ENCODE measurements around the gene VPS4B. TPM values are rescaled to one million over a fixed set of nuclear protein-coding genes. Genes with fewer than 3 reads are reported as not detected.

VPS4B gene
- total and polyA plus RNA-seq, 3 donors from 2014 or later: 25.6 to 36.0 (median 30.9) TPM

GRCh38 chr18:63350230-63350629 is 72.0 kb downstream of the VPS4B start:
- no peak overlapping the region for H3K27ac ChIP-seq
- H3K36me3 ChIP-seq (ENCODE audit: low read depth, missing control alignments): no peaks in the 10 kb centered on the region
- no peak for TF ChIP-seq POLR2A (IDR thresholded peaks at IDR 0.05)
- TF ChIP-seq CTCF (IDR thresholded peaks at IDR 0.05): no peak
- WGBS, 2 donors: 44 to 45% methylated on average over 2 of the region's 2 CpGs
- DNase-seq: no peak
- H3K4me3 ChIP-seq: no peak overlapping the region
- peaks cover 13% of the 10 kb centered on the region for H3K4me1 ChIP-seq
- intact Hi-C loops (cut with DNase I; ENCODE audit: low total_unique reads): no loop called here
- H3K27me3 ChIP-seq: no peaks in the 10 kb centered on the region
- H3K9me3 ChIP-seq: no peaks in the 10 kb centered on the region

GRCh38 chr18:63348508-63349136 is 73.7 kb downstream of the VPS4B start:
- intact Hi-C loops (cut with DNase I; ENCODE audit: low total_unique reads): no loop called here
- H3K4me1 ChIP-seq: peaks cover 13% of the 10 kb centered on the region
- no peak overlapping the region for H3K4me3 ChIP-seq
- H3K36me3 ChIP-seq (ENCODE audit: low read depth, missing control alignments): no peaks in the 10 kb centered on the region
- H3K27ac ChIP-seq: no peak overlapping the region
- no peaks in the 10 kb centered on the region for H3K27me3 ChIP-seq
- no peak for DNase-seq
- 91% methylated on average over 7 of the region's 7 CpGs for WGBS, 2 donors
- TF ChIP-seq POLR2A (IDR thresholded peaks at IDR 0.05) (no peak), CTCF (IDR thresholded peaks at IDR 0.05) (no peak)
- no peaks in the 10 kb centered on the region for H3K9me3 ChIP-seq

GRCh38 chr18:63346480-63347183 is 75.6 kb downstream of the VPS4B start:
- Histone ChIP-seq H3K9me3 (no peaks in the 10 kb centered on the region), H3K4me1 (peaks cover 13% of the 10 kb centered on the region), H3K27ac (peak overlapping the region; percentile 2 to 21), H3K4me3 (no peak overlapping the region), H3K27me3 (no peaks in the 10 kb centered on the region), H3K36me3 (ENCODE audit: low read depth, missing control alignments) (no peaks in the 10 kb centered on the region)
- TF ChIP-seq CTCF (IDR thresholded peaks at IDR 0.05): no peak
- no peak for TF ChIP-seq POLR2A (IDR thresholded peaks at IDR 0.05)
- intact Hi-C loops (cut with DNase I; ENCODE audit: low total_unique reads): no loop called here
- WGBS, 2 donors: 58 to 76% methylated on average over 7 of the region's 7 CpGs
- peak; percentile 23 for DNase-seq

- intact Hi-C loops (cut with DNase I; ENCODE audit: low total_unique reads): no loop called here
These were observed 76.2 kb downstream of the VPS4B start for GRCh38 chr18:63346031-63346430.

More at GRCh38 chr18:63346031-63346430, 76.2 kb downstream of the VPS4B start:
- no peaks in the 10 kb centered on the region for H3K9me3 ChIP-seq
- H3K36me3 ChIP-seq (ENCODE audit: low read depth, missing control alignments): no peaks in the 10 kb centered on the region
- TF ChIP-seq CTCF (IDR thresholded peaks at IDR 0.05) (no peak), POLR2A (IDR thresholded peaks at IDR 0.05) (no peak)
- DNase-seq: peak; percentile 64
- peaks cover 13% of the 10 kb centered on the region for H3K4me1 ChIP-seq
- H3K4me3 ChIP-seq: no peak overlapping the region
- H3K27ac ChIP-seq: peak overlapping the region; percentile 2 to 21
- 31 to 52% methylated on average over 7 of the region's 7 CpGs for WGBS, 2 donors
- H3K27me3 ChIP-seq: no peaks in the 10 kb centered on the region

Data from testis (tissue), 3 donors.